Activated CD8-positive, alpha-beta memory T cell treated with anti-CD3 and anti-CD28 coated beads, Interleukin-2, amount 10 ng/mL, durations not matched to agents 7 days and 5 days (primary cell): ENCODE measurements around the gene ZNF335. TPM values are rescaled to one million over a fixed set of nuclear protein-coding genes. Genes with fewer than 3 reads are reported as not detected.

Experiments
- ATAC-seq: fragments of 150-1000 bp; cut with Tn5 transposase; one replicate; pipeline ENCODE4 v1.10.0; 2021; ENCODE audit warnings: moderate library complexity
- CTCF ChIA-PET: fragments of 350-600 bp; sonication (Branson Sonifier 250); formaldehyde crosslinking; loops from one replicate; lab custom pipeline; 2021; ENCODE audit warnings: antibody characterized with exemption; lab: Charles Lee
- DNase-seq: peaks from one replicate; pipeline ENCODE4 v3.0.0-alpha.2; 2020
- H3K27ac Mint-ChIP-seq: one replicate; pipeline ENCODE4 v1.8.0; 2021; ENCODE audit warnings: mild to moderate bottlenecking, mixed read lengths
- H3K27me3 Mint-ChIP-seq: one replicate; pipeline ENCODE4 v1.8.0; 2021; ENCODE audit warnings: mixed read lengths
- H3K36me3 Mint-ChIP-seq: one replicate; pipeline ENCODE4 v1.8.0; 2021; ENCODE audit warnings: mild to moderate bottlenecking, mixed read lengths
- H3K4me1 Mint-ChIP-seq: one replicate; pipeline ENCODE4 v1.8.0; 2021; ENCODE audit warnings: mixed read lengths
- H3K4me3 Mint-ChIP-seq: one replicate; pipeline ENCODE4 v1.8.0; 2021; ENCODE audit warnings: mild to moderate bottlenecking, moderate library complexity, mixed read lengths
- H3K9me3 Mint-ChIP-seq: one replicate; pipeline ENCODE4 v1.8.0; 2022; ENCODE audit warnings: low read depth, mixed read lengths
- total RNA-seq, 2 experiments: library from RNA; stranded (reverse); gene quantifications; one replicate each; pipeline ENCODE4 v1.2.3, GENCODE V29; 2021

ZNF335 gene
- total RNA-seq, 2 experiments from 2014 or later: 39.4 to 40.6 TPM

- H3K4me3 Mint-ChIP-seq: no peak overlapping the region
- DNase-seq (no peak), ATAC-seq (no peak)
- no peak overlapping the region for H3K27ac Mint-ChIP-seq
- no peaks in the 10 kb centered on the region for H3K4me1 Mint-ChIP-seq
- no peaks in the 10 kb centered on the region for H3K36me3 Mint-ChIP-seq
- CTCF ChIA-PET: interaction anchor here (1.2 kb wide), 1 partner anchor 60 kb away, joined by 3 read pairs; no protein-coding TSS in a partner anchor
- peaks cover 4% of the 10 kb centered on the region for H3K27me3 Mint-ChIP-seq
- no peaks in the 10 kb centered on the region for H3K9me3 Mint-ChIP-seq
Measured at GRCh38 chr20:45926731-45927070, 45.3 kb downstream of the ZNF335 start.

DNA sequence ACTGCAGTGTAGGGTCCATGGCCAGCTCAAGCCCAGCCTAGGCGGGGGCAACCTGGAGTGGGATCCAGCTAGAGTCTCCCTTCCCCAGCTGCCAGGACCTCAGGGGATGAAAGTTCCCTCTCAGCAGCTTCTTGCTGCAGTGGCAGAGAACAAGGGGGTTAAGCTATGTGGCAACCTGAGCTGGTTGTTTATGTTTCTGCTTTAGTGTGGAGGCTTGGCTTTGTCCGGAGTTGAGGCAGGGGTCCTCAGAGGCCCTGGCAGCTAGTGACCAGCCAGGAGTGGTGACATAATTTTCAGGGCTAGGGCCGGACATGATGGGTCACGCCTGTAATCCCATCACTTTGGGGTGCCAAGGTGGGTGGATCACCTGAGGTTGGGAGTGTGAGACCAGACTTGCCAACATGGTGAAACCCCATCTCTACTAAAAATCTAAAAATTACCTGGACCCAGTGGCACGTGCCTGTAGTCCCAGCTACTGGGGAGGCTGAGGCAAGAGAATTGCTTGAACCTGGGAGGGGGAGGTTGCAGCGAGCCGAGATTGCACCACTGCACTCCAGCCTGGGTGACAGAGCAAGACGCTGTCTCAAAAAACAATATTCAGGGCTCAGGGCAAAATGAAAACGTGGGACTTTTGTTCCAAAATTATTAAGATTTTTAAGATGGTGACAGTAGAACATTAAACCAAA lies 46.0 kb downstream of the ZNF335 start:
- Mint-ChIP-seq H3K4me3 (no peak overlapping the region), H3K27me3 (peaks cover 12% of the 10 kb centered on the region), H3K27ac (no peak overlapping the region), H3K9me3 (no peaks in the 10 kb centered on the region), H3K36me3 (no peaks in the 10 kb centered on the region), H3K4me1 (no peaks in the 10 kb centered on the region)
- ATAC-seq (no peak), DNase-seq (no peak)
- CTCF ChIA-PET: interaction anchor here (0.8 to 1.2 kb wide), 3 partner anchors 43 to 61 kb away, joined by 3 read pairs; no protein-coding TSS in a partner anchor

- no peak overlapping the region for H3K4me3 Mint-ChIP-seq
- H3K27ac Mint-ChIP-seq: no peak overlapping the region
- no peaks in the 10 kb centered on the region for H3K4me1 Mint-ChIP-seq
- ATAC-seq (no peak), DNase-seq (no peak)
- H3K27me3 Mint-ChIP-seq: peaks cover 20% of the 10 kb centered on the region
- CTCF ChIA-PET: interaction anchor here (0.9 to 1.0 kb wide), 2 partner anchors 8 to 11 kb away, joined by 3 read pairs; no protein-coding TSS in a partner anchor
- no peaks in the 10 kb centered on the region for H3K9me3 Mint-ChIP-seq
- no peaks in the 10 kb centered on the region for H3K36me3 Mint-ChIP-seq
Measured at GRCh38 chr20:45924391-45925261, 47.4 kb downstream of the ZNF335 start.

DNA sequence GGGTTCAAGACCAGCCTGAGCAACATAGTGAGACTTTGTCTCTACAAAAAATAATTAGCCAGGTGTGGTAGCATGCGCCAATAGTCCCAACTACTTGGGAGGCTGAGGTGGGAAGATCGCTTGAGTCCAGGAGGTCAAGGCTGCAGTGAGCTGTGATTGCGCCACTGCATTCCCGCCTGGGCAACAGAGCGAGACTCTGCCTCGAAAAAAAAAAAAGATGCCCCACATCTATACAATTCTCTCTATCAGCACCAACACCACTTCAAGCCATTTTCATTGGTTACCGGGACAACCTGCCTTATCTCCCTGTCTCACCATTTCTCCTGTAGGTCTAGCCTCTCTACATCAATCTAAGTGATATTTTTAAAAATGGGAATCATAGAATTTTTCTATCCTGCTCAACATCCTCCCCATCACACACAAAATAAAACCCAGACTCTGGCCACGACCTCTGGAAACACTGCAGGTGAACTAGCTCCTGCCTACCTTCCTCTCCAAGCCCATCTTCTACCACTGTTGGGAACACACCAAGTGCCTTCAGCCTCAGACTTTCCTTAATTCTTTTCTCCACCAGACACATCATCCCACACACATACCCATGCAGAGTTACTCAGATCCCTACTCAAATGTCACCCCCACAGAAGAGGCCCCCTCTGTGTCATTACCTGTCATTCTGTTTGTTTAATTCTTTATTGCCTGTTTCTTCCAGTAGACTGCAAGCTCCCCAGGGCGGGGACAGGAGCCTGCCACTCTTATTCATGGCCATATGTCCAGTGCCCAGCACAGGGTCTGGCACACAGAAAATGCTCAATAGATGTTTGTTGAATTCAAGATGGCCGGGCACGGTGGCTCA lies 50.4 kb downstream of the ZNF335 start:
- ATAC-seq: no peak
- no peak for DNase-seq
- Mint-ChIP-seq H3K4me3 (no peak overlapping the region), H3K27ac (no peak overlapping the region), H3K9me3 (no peaks in the 10 kb centered on the region), H3K27me3 (peaks cover 20% of the 10 kb centered on the region), H3K36me3 (no peaks in the 10 kb centered on the region), H3K4me1 (no peaks in the 10 kb centered on the region)
- CTCF ChIA-PET: interaction anchor here (1.0 to 1.6 kb wide), 2 partner anchors 29 to 123 kb away, joined by 3 read pairs; no protein-coding TSS in a partner anchor

DNA sequence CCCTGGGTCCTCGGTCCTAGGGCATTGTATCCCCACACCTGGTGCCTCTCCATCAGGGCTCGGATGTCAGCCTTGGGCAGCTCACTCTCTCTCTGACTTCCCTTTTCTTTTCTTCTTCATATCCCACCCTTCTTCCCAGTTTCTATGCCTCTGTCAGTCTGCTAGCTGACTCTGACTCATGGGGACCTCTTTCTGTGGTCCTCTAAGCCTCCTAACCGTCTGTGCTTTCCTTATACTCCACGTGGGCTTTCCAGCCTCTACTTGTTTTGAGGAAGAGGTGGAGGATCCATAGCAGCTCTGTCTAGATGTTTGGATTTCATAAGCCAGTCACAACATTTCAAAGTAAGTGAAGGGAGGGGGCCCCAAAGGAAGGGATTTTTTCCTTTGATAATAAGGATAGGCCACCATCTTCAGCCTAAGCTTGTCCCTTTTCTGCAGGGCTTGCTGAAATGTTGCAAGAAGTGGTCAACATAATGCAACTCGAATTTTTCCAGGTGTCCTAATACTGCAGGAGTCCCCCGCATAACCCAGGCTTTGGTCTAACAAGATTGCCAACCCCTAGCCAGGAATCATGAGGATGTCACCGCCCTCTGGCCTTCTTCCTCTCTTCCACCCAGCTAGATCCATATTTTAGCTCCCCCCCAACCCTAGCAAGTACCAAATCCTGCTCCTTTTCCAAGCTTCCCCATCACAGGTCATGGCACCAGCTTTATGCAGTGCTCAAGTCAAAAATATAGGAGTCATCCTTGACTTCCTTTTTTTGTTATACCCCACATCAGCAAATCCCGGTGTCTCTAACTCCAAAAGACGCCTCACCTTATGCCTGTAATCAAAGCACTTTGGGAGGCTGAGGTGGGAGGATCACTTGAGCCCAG lies 51.3 kb downstream of the ZNF335 start:
- no peaks in the 10 kb centered on the region for H3K9me3 Mint-ChIP-seq
- no peak overlapping the region for H3K4me3 Mint-ChIP-seq
- DNase-seq (no peak), ATAC-seq (no peak)
- no peaks in the 10 kb centered on the region for H3K4me1 Mint-ChIP-seq
- H3K36me3 Mint-ChIP-seq: no peaks in the 10 kb centered on the region
- H3K27me3 Mint-ChIP-seq: peaks cover 25% of the 10 kb centered on the region
- H3K27ac Mint-ChIP-seq: no peak overlapping the region
- CTCF ChIA-PET: interaction anchor here (1.1 to 1.7 kb wide), 3 partner anchors 13 to 122 kb away, joined by 3 to 4 read pairs (median 3); no protein-coding TSS in a partner anchor

DNA sequence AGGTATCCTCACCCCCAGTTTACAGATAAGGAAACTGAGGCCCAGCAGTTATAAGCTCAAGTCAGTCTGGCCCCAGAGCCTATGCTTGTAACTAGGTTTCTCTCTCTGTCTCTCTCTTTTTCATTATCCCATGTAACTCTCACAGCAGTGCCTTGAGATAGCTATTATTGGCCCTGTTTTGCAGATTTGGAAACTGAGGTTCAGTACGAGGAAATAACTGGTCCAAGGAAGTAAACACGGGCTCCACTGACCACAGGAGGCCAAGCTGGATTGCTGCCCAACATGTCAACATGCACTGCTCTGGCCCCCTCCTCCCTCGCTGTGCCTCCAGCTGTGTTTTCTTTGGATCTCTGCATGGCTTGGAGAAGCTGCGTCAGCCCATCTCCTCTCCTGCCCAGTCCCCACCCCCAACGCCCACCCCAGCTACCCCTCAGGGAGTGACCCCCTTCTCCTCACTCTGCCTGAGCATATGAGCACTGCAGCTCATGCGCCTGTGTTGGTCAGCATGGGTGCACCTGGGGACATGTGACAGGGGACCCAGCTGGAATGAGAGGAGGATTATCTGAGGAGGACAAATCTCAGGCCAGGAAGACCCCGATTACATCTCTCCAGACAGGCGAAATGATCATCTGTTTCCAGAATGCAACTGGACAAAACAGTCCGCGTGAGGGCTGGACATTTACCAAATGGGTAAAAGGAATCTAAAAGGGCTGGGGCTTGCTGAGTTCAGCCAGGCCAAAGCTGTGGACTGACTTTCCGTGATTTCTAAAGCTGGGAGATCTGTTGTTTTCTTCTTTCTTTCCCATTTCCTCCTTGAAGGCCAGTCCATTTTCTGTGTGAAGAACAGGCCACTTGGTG lies 52.2 kb downstream of the ZNF335 start:
- DNase-seq: no peak
- Mint-ChIP-seq H3K27ac (no peak overlapping the region), H3K9me3 (no peaks in the 10 kb centered on the region), H3K36me3 (no peaks in the 10 kb centered on the region), H3K4me3 (no peak overlapping the region), H3K4me1 (no peaks in the 10 kb centered on the region), H3K27me3 (peaks cover 28% of the 10 kb centered on the region)
- no peak for ATAC-seq
- CTCF ChIA-PET: interaction anchor here (0.8 to 1.7 kb wide), 5 partner anchors 14 to 120 kb away, joined by 3 to 4 read pairs (median 3); no protein-coding TSS in a partner anchor

DNA sequence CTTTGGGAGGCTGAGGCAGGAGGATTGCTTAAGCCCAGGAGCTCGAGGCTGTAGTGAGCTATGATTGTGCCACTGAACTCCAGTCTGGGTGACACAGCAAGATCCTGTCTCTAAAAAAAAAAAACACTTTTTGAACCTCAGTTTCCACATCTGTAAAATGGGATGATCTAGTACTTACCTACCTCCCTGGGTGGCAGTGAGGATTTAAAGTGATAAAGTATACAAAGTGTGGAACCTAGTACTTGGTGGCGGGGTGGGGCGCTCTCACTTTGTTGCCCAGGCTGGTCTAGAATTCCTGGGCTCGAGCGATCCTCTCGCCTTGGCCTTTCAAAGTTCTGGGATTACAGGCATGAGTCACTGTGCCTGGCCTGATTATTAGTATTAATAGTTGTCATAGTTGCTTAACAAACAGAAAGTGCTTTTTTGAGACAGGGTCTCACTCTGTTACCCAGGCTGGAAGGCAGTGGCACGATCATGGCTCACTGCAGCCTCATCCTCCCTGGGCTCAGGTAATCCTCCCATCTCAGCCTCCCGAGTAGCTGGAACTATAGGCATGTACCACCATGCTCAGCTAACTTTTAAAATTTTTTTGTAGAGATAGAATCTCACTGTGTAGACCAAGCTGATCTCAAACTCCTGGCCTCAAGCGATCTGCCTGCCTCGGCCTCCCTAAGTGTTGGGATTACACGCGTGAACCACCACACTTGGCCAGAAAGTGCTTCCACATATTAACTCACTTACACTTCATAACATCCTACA lies 53.0 kb downstream of the ZNF335 start:
- Mint-ChIP-seq H3K27ac (no peak overlapping the region), H3K4me3 (no peak overlapping the region), H3K9me3 (no peaks in the 10 kb centered on the region), H3K27me3 (peaks cover 30% of the 10 kb centered on the region), H3K36me3 (no peaks in the 10 kb centered on the region), H3K4me1 (peaks cover 3% of the 10 kb centered on the region)
- CTCF ChIA-PET: interaction anchor here (0.8 to 1.7 kb wide), 4 partner anchors 15 to 119 kb away, joined by 3 to 4 read pairs (median 4); no protein-coding TSS in a partner anchor
- DNase-seq (no peak), ATAC-seq (no peak)

DNA sequence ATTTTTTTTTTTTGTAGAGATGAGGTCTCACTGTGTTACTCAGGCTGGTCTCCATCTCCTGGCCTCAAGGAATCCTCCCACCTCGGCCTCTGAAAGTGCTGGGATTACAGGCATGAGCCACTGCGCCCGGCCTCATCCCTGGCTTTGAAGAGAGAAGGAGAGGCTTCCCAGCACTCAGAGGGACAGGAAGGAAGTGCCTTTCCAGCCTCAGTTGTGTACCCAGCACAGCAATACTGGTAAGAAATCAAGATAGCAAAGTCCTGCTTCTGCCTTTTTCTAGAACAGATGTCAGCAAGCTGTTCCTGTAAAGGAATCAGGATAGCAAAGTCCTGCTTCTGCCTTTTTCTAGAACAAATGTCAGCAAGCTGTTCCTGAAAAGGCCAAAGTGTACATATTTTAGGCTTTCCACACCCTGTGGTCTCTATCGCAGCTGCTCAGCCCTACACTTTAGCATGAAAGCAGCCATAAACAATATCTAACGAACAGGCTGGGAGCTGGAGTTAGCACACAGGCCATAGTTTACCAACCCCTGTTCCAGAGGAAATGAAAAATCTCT lies 53.7 kb downstream of the ZNF335 start:
- Mint-ChIP-seq H3K36me3 (no peaks in the 10 kb centered on the region), H3K27ac (no peak overlapping the region), H3K9me3 (no peaks in the 10 kb centered on the region), H3K4me3 (no peak overlapping the region), H3K27me3 (peaks cover 30% of the 10 kb centered on the region), H3K4me1 (peaks cover 3% of the 10 kb centered on the region)
- CTCF ChIA-PET: interaction anchor here (1.4 kb wide), 1 partner anchor 16 kb away, joined by 4 read pairs; no protein-coding TSS in a partner anchor
- no peak for ATAC-seq
- DNase-seq: no peak

- Mint-ChIP-seq H3K4me3 (no peak overlapping the region), H3K27ac (no peak overlapping the region), H3K9me3 (no peaks in the 10 kb centered on the region), H3K4me1 (peaks cover 3% of the 10 kb centered on the region), H3K27me3 (peaks cover 30% of the 10 kb centered on the region), H3K36me3 (no peaks in the 10 kb centered on the region)
- DNase-seq (no peak), ATAC-seq (no peak)
- CTCF ChIA-PET: no interaction called here
Measured at GRCh38 chr20:45917790-45918141, 54.2 kb downstream of the ZNF335 start.

- no peaks in the 10 kb centered on the region for H3K9me3 Mint-ChIP-seq
- H3K4me3 Mint-ChIP-seq: no peak overlapping the region
- DNase-seq (no peak), ATAC-seq (no peak)
- no peak overlapping the region for H3K27ac Mint-ChIP-seq
- CTCF ChIA-PET: no interaction called here
- H3K4me1 Mint-ChIP-seq: peaks cover 22% of the 10 kb centered on the region
- peaks cover 20% of the 10 kb centered on the region for H3K27me3 Mint-ChIP-seq
- no peaks in the 10 kb centered on the region for H3K36me3 Mint-ChIP-seq
Measured at GRCh38 chr20:45913116-45913515, 58.9 kb downstream of the ZNF335 start.

DNA sequence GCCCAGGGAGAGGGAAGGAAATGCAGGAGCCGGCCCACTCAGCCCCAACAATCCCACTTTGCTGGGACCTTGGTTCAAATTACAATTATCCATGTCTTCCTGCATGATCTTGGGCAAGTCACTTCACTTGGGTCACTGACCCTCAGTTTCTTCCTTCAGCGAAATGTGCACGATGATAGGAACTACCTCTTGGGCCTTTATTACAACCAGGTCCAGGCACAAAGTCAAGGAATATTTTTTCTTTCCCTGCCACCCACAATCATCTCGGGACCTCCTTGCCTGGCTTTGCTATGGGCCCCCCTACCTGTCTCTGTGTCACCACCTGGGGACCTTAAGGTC lies 59.7 kb downstream of the ZNF335 start:
- no peak for ATAC-seq
- Mint-ChIP-seq H3K36me3 (no peaks in the 10 kb centered on the region), H3K4me3 (no peak overlapping the region), H3K27ac (no peak overlapping the region), H3K27me3 (peaks cover 20% of the 10 kb centered on the region), H3K9me3 (no peaks in the 10 kb centered on the region), H3K4me1 (peaks cover 22% of the 10 kb centered on the region)
- DNase-seq: no peak
- CTCF ChIA-PET: interaction anchor here (0.9 kb wide), 1 partner anchor 57 kb away, joined by 3 read pairs; no protein-coding TSS in a partner anchor
